Endometrial microvascular endothelial cells (primary cell): ENCODE measurements around the gene SH3PXD2A. TPM values are rescaled to one million over a fixed set of nuclear protein-coding genes. Genes with fewer than 3 reads are reported as not detected.

Experiments
- in situ Hi-C: cut with HindIII; loops from 2 replicates; pipeline ENCODE4 v1.10.0; 2017; ENCODE audit warnings: low sequenced_read_pairs, low pct_unique_long_range_greater_than_20kb; ENCODE audit errors: inconsistent ontology term
- total RNA-seq: library from RNA; depleted of rRNA; stranded (reverse); fragments of >200 nt; gene quantifications from one replicate; pipeline ENCODE4 v1.2.3, GENCODE V29; 2015; ENCODE audit errors: inconsistent ontology term

Gene SH3PXD2A
- total RNA-seq, 1 donor from 2014 or later = 7.6 TPM

DNA sequence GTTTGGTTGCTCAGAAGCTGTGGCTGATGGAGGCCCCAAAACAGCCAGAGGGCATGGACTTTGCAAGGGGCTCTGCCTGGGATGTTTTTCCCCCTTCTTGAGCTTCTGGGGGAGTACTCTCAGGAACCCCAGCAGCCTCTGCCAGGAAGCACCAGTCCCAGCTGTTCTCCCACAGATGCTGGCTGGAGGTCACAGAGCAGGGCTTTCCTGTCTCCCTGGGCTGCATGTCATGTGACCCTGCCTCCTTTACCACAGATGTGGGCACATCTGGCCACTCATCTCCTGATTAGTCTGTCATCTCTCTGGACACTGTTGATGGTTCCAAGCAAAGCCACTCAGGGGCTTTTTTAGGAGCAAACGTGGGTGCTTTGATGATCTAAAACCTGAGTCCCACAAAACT is 225.2 kb downstream of the SH3PXD2A start:
- in situ Hi-C loops = no loop called here

- in situ Hi-C loops = no loop called here
Measured at GRCh38 chr10:103629581-103629980, 225.8 kb downstream of the SH3PXD2A start.

DNA sequence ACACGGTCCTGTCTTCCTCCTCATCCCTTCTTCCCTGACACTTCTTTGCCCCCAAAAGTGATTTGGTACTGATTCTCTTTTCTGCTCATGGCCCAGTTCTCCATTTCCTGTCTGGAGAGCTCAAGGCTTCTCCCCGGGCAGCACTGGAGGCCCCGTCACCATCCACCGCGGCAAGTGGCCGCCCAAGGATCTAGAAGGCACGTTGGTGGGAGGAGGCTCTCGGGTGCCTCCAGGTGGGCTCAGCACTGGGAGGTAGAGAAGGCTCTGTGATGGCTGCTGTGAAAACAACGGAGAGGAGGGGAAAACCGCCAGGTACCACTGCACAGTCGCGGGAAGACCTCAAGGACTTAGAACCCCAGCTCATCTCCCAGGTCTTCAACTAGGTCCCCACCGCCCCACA is 227.5 kb downstream of the SH3PXD2A start:
- in situ Hi-C loops = no loop called here

DNA sequence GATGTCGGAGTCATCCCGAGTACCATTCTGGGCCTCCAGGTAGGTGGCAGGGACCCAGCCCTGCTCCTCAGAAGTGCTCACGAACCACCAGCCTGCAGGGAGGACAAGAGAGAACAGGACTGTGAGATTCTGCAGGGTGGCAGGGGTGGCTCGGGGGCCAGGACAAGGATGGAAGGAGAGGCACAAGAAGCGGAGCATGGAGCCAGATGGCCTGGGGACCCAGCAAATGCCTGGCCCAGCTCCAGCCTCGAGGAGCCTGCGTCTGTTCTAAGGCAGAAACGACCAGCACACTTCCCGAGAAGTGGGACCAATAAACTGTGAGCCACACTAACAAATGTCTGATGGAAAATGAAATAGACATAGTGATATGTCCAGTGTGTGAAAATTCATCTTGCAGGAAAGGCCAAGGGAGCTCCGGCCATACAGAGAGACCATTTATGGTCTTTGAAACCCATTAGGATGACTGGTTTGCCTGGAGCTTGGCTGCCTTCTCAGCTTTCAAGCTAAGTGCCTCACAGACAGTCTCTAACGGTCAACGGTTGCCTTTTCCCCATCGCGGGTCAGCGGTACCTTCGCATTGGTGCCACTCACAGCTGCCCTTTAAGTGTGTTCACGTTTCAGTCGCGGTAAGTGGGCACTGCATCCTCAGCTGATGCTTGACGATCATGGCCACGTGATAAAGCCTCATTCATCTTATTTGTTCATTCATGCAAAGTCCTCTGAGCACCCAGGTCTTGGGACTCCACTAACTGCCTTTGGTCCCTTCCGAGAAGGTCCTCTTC is 228.1 kb downstream of the SH3PXD2A start:
- in situ Hi-C loops = no loop called here

DNA sequence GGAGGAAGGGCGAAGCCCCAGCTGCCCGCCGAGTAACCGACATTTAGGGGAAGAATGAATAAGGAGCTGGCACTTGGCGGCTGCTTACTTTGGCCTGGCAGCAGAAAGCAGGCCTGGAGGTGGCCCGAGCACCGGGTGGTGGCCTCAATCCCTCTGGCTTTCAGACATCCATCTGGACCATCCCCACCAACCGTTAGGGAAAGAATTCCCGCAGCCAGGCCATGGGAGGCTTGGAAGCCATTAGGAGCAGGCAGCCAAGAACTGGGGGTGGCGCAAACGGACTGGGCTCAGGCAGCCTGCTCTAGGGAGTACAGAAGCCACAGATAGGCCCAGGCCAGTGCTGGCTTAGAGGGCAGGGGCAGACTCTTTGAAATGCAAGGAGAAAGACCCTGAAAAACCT is 229.2 kb downstream of the SH3PXD2A start:
- in situ Hi-C loops = no loop called here

GRCh38 chr10:103622935-103623574 is 232.3 kb downstream of the SH3PXD2A start:
- in situ Hi-C loops = no loop called here

- in situ Hi-C loops = no loop called here
Measured at GRCh38 chr10:103622286-103622685, 233.1 kb downstream of the SH3PXD2A start.

DNA sequence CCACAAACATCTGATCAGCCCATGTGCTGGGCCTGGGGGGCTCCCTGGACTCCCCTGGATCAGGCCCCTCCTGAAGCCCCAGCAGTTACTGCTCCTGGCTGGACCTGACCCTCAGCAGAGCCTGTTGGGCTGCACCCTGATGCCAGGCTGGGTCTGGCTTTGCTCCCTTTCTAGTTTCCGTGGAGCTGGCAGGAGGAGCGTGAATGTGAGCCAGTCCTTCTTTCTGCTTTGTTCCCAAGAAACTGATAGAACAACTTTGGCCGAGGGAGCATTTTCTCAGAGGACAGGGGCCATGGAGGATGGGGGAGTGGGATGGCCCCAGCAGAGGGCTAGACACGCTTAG is 233.6 kb downstream of the SH3PXD2A start:
- in situ Hi-C loops = no loop called here

DNA sequence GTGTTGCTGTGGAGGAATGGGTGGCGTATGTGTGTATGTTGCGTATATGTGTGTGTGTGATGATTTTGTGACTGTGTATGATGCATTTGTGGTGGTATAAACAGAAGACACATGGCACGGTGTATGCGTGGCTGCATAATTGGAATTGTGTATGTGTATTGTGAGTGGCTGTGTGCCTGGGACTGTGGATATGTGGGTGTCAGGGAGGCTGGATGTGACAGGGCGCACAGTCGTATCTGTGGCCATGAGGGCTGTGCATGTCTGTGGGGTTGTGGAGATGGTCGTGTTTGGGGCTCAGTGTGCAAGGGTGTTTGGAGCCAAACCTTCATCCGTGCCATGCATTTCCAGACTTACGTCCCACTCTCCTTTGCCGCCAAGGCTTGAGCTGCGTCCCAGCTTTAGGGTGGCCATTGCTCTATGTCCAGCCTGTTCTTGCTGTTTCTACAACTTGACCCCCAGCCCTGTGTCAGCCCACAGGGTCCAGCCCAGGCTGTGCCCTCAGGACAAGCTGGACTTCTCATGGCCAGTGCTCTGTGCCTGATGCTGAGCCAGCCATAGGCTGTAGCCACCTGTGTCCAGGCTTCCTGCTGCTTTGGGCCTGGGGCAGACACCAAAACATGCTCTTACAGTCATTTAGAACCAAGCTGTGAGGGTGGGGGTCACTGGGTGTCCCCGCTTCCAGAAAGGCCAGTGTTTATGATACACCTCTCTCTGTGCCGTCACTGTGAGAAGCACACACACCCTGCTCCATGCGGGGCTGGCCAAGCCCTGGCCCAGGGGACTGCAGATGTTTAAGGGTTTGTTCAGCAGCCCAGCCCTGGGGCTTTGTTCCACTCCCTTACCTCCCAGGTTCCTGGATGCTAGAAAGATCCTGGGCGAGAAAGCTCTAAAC is 234.2 kb downstream of the SH3PXD2A start:
- in situ Hi-C loops = no loop called here

DNA sequence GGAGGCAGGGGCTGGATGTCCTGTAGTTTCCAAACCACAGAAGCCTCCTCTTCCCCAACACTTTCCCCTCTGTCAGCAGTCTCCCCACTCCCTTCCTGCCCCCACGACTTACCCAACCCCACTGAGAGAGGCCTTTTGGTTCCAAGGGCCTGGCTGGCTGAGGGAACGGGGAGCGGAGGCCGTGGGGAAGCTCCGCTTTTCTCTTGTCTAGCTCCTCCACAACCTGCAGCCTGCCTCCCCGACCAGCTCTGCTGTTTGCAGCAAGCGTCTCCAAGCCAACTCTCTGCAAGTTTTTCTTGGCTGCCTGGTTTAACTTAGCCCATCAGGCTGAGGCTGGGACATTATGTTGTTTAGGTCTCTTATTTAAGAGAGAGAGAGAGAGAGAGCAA is 235.0 kb downstream of the SH3PXD2A start:
- in situ Hi-C loops = no loop called here

GRCh38 chr10:103619424-103620351 is 235.7 kb downstream of the SH3PXD2A start:
- in situ Hi-C loops = no loop called here

GRCh38 chr10:103618575-103619423 is 236.6 kb downstream of the SH3PXD2A start:
- in situ Hi-C loops = no loop called here

GRCh38 chr10:103617602-103618385 is 237.6 kb downstream of the SH3PXD2A start:
- in situ Hi-C loops = no loop called here

DNA sequence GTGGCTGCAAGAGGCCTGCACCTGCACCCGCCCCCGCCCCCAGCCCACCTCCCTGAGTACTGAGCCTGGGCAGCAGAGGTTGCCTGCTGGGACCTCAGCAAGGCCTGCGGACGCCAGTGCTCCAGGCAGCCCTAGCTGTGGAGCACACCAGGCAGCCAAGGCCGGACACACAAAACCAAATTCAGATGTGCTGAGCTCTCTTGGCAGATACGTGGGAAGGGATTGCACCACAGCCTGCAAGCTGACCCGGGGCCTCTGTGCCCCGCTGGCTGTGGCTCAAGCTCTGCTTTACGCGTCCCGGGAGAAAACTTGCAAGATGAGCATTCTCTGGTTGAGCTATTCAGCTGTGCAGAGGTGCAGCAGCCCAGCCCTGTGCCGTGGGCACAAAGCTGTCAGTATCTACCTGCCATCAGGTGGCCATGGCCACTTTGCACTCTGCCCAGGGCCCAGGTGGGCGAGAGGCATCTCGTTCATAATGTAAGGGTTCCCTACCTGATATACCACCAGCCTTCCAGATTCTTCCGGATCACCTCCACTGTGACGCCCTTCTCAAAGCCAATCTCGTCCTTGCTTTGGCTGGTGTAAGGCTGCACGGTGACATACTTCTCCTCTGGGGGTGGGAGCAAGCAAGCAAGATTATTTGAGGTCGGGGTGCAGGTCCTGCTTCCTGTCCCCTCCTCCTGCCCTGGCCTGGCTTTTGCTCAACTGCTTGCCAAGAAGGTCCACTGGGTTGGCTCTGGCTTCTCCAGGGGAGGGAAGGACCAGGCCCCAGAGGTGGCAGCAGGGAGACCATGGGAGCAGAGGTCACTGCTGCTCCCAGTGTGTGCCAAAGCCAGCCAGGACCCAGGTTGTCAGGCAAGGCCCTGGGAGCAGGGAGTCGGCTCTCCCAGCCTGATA is 238.4 kb downstream of the SH3PXD2A start:
- in situ Hi-C loops = no loop called here

GRCh38 chr10:103614306-103615158 is 240.8 kb downstream of the SH3PXD2A start:
- in situ Hi-C loops = no loop called here
